GM10266 (cell line): Measurements from ENCODE around the gene THSD4.

Source experiments
- DNase-seq: peaks from one replicate; pipeline ENCODE4 v3.0.0; 2012; ENCODE audit errors: extremely low spot score
- CTCF ChIP-seq: IDR thresholded peaks from 2 replicates; pipeline ENCODE4 v1.5.1; 2012; ENCODE audit warnings: mild to moderate bottlenecking, low read depth; ENCODE audit not compliant: control insufficient read depth, insufficient read depth; ENCODE audit errors: missing control alignments

The THSD4 gene

GRCh38 chr15:71293723-71294122, 178.5 kb downstream of the THSD4 start:
- TF ChIP-seq CTCF: no peak
- DNase-seq: no peak

GRCh38 chr15:71294251-71294910, 179.1 kb downstream of the THSD4 start:
- no peak for TF ChIP-seq CTCF
- DNase-seq: no peak

GRCh38 chr15:71294911-71295602, 179.8 kb downstream of the THSD4 start:
- no peak for DNase-seq
- TF ChIP-seq CTCF: no peak

GRCh38 chr15:71295603-71296314, 180.5 kb downstream of the THSD4 start:
- TF ChIP-seq CTCF: no peak
- DNase-seq: no peak

- TF ChIP-seq CTCF: no peak
- DNase-seq: no peak
These were observed 181.0 kb downstream of the THSD4 start for GRCh38 chr15:71296315-71296679.

- no peak for TF ChIP-seq CTCF
- DNase-seq: no peak
These were observed 186.8 kb downstream of the THSD4 start for GRCh38 chr15:71301958-71302621.

- DNase-seq: no peak
- no peak for TF ChIP-seq CTCF
These were observed 187.7 kb downstream of the THSD4 start for GRCh38 chr15:71302861-71303410.
